ENCODE measurements around the gene NRXN3.

Gene NRXN3

GRCh38 chr14:79856381-79856780 lies 1686.2 kb downstream of the NRXN3 start:
- no peak for DNase-seq

- no peak for DNase-seq
Measured at GRCh38 chr14:79861111-79861510, 1690.9 kb downstream of the NRXN3 start.

- no peak for DNase-seq
Measured at GRCh38 chr14:79862045-79862444, 1691.9 kb downstream of the NRXN3 start.

GRCh38 chr14:79871136-79871535 lies 1701.0 kb downstream of the NRXN3 start:
- no peak for DNase-seq

- DNase-seq = no peak
Measured at GRCh38 chr14:79878229-79878628, 1708.1 kb downstream of the NRXN3 start.

- DNase-seq = no peak
Measured at GRCh38 chr14:79878785-79879184, 1708.6 kb downstream of the NRXN3 start.

GRCh38 chr14:79881299-79881698 lies 1711.1 kb downstream of the NRXN3 start:
- no peak for DNase-seq

GRCh38 chr14:79890527-79890926 lies 1720.4 kb downstream of the NRXN3 start:
- DNase-seq = no peak

- DNase-seq = no peak
Measured at GRCh38 chr14:79896009-79896408, 1725.8 kb downstream of the NRXN3 start.

- no peak for DNase-seq
Measured at GRCh38 chr14:79899610-79900009, 1729.4 kb downstream of the NRXN3 start.

GRCh38 chr14:79904497-79904896 lies 1734.3 kb downstream of the NRXN3 start:
- DNase-seq = no peak

- no peak for DNase-seq
Measured at GRCh38 chr14:79906994-79907393, 1736.8 kb downstream of the NRXN3 start.

GRCh38 chr14:79910086-79910485 lies 1739.9 kb downstream of the NRXN3 start:
- no peak for DNase-seq

- DNase-seq = no peak
Measured at GRCh38 chr14:79911744-79912143, 1741.6 kb downstream of the NRXN3 start.

GRCh38 chr14:79914595-79914994 lies 1744.4 kb downstream of the NRXN3 start:
- DNase-seq = no peak

GRCh38 chr14:79915406-79915805 lies 1745.2 kb downstream of the NRXN3 start:
- no peak for DNase-seq

GRCh38 chr14:79916281-79916680 lies 1746.1 kb downstream of the NRXN3 start:
- DNase-seq = no peak

- DNase-seq = no peak
Measured at GRCh38 chr14:79916892-79917291, 1746.7 kb downstream of the NRXN3 start.
